Endometrial microvascular endothelial cells (primary cell): Measurements from ENCODE around the gene OGFOD1. TPM values are rescaled to one million over a fixed set of nuclear protein-coding genes. Genes with fewer than 3 reads are reported as not detected.

Experiments used
- in situ Hi-C: cut with HindIII; loops from 2 replicates; pipeline ENCODE4 v1.10.0; 2017; ENCODE audit warnings: low sequenced_read_pairs, low pct_unique_long_range_greater_than_20kb; ENCODE audit errors: inconsistent ontology term
- total RNA-seq: library from RNA; depleted of rRNA; stranded (reverse); fragments of >200 nt; gene quantifications from one replicate; pipeline ENCODE4 v1.2.3, GENCODE V29; 2015; ENCODE audit errors: inconsistent ontology term

Gene OGFOD1
- total RNA-seq, 1 donor from 2014 or later = 99.2 TPM

DNA sequence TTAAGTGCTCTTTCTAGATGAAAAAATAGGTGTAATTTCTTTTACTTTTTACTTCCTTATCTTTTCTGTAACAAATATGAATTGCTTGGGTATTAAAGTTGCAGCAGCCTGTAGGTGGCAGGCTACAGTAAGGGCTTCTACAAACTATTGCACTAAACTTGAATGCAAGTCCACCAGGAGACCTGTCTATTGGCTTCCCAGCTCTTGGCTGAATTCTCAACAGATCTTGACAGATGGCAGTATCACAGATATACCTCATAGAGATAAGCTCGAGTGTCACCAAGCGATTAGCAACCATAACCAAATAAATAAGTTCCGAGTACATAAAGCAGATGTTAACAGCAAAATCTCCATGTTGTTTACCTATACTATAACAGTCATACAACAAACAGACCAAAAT is 62.6 kb downstream of the OGFOD1 start:
- in situ Hi-C loops = no loop called here

GRCh38 chr16:56514845-56515244 is 63.5 kb downstream of the OGFOD1 start:
- in situ Hi-C loops = no loop called here

GRCh38 chr16:56515665-56516064 is 64.3 kb downstream of the OGFOD1 start:
- in situ Hi-C loops = no loop called here

- in situ Hi-C loops = no loop called here
Observed at GRCh38 chr16:56517206-56517605, 65.9 kb downstream of the OGFOD1 start.

DNA sequence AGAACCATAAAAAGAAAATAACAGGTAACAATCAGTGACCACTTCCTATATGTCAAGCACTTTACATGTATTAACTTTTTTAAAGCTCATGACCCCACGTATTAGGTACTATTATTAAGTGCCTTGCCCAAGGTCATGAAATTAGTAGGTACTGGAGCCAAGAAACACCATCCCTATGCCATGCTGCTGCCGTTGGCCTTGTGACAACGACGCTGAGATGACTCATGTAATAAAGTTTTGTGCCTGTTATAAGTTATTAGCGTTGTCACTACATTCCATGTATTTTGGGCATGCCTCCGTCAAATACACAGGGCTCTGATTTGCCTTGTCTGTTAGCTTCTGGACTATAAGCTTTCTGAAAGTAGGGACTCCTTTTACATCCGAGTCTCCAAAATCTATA is 67.1 kb downstream of the OGFOD1 start:
- in situ Hi-C loops = no loop called here

DNA sequence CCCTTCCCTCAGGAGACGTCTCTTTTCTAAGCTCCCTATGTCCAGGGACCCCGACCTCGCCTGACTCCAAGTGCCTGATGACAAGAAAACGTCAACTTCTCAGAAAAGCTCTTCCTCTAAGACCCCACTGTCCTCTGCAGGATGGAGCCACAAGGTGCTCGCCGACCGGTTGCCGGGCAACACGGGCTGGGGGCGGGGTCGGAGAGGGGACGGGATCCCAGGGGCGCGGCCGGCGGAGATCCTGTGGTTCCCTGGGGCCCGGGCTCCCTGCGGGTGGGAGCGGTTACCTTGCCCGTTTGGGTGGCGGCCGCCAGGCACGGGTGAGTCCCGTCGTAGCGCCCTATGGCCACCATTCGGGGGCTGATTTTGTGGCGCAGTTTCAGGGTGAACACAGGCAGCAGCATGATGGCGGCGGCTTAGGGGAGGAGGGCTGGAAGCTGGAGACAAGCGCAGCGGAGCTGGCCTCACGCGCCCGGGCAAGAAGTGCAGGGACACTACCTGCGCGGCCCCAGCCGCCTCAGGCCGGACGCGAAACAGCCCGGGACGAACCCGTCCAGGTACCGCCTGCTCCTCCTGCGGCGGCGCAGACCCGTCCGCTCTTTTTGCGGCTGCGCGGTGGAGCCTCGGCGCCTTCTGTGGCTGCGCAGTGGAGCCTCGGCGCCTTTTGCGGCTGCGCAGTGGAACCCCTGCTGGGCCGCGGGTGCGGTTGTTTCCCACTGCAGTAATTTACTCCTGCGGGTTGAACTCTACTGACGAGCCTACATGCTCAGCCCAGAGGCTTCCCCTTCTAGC is 68.3 kb downstream of the OGFOD1 start, which contains the start of gene BBS2:
Gene BBS2, minus strand, starts transcription at position 566 of the 792 bp plus-strand sequence. Its CDS starts 162 bp downstream, at position 404.
- in situ Hi-C loops = no loop called here

GRCh38 chr16:56520251-56520577 is 68.9 kb downstream of the OGFOD1 start:
- in situ Hi-C loops = no loop called here

DNA sequence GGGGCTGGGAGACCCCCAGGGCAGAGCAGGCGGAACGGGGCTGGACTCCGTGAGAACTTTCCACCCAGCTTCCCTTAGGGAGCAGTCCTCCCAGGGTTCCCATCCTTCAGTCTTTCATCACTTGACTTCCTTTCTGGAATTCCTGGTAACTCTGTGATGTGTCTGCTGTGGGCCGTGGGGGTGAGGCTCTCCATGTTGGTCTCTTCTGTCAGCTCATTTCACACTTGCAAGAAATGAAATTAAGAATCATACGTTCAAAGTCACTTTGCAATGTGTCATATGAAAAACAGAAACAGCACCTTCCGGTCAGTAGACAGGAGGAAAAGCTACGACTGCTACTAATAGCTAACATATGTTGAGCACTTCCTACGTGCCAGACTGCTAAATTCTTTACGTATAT is 73.9 kb downstream of the OGFOD1 start:
- in situ Hi-C loops = no loop called here

Other genes starting within 250 kb of the OGFOD1 start
- gene AMFR, start 26.0 kb upstream of the OGFOD1 start, total RNA-seq = 116 TPM
- 110 TPM for gene NUDT21, start 222 bp upstream of the OGFOD1 start, total RNA-seq
- 45.7 TPM for gene BBS2, start 68.5 kb downstream of the OGFOD1 start, total RNA-seq
- not detected for gene MT4, start 113.5 kb downstream of the OGFOD1 start, total RNA-seq
- gene MT3, start 138.0 kb downstream of the OGFOD1 start, total RNA-seq = not detected
- 1,097 TPM for gene MT2A, start 157.0 kb downstream of the OGFOD1 start, total RNA-seq
- 878 TPM for gene MT1E, start 174.2 kb downstream of the OGFOD1 start, total RNA-seq
- 4.6 TPM for gene MT1M, start 181.1 kb downstream of the OGFOD1 start, total RNA-seq
- gene MT1A, start 187.1 kb downstream of the OGFOD1 start, total RNA-seq = 40.6 TPM
- not detected for gene MT1B, start 200.3 kb downstream of the OGFOD1 start, total RNA-seq
- 6.5 TPM for gene MT1F, start 206.4 kb downstream of the OGFOD1 start, total RNA-seq
- not detected for gene MT1G, start 216.5 kb downstream of the OGFOD1 start, total RNA-seq
- not detected for gene MT1H, start 218.3 kb downstream of the OGFOD1 start, total RNA-seq
- gene MT1X, start 230.9 kb downstream of the OGFOD1 start, total RNA-seq = 114 TPM